ENCODE measurements around the gene CPEB2. TPM values are rescaled to one million over a fixed set of nuclear protein-coding genes. Genes with fewer than 3 reads are reported as not detected.

The CPEB2 gene
- total and polyA plus RNA-seq, 10 of the 15 experiments (the other 5 are each of a cell fraction or from before 2014, with no cell fraction given): 0.73 to 8.3 (median 3.7) TPM

DNA sequence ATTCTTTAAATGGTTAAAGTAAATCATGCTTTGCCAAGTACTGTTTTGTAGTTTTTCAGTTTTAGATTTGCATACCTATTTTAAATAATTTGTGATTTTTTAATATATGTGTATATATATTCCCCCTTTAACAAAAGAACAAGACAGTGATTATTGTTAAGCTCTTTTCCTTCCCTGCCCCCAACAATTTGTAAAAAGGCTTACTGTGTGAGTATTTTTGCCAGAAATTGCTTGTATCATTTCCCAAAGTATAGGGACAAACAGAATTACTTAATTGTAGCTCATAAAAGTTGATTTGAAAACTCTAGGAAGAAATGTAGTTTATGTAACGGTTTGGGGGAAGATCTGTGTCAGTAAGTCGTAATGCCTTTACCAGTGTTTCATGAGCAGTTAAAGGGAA lies 19.0 kb downstream of the CPEB2 start:
- no peaks in the 10 kb centered on the region for H3K27me3 ChIP-seq (replicated peaks in 1 of 2; ENCODE audit: control insufficient read depth in 2 of 2, insufficient read depth in 2 of 2, low read length in 1 of 2)
- no peak for TF ChIP-seq IKZF2 (IDR thresholded peaks at IDR 0.05)
- TF ChIP-seq CHD1 (IDR thresholded peaks at IDR 0.05; ENCODE audit: low read depth, low read length): no peak
- TF ChIP-seq HCFC1 (IDR thresholded peaks at IDR 0.05; ENCODE audit: low read length): no peak
- TF ChIP-seq WRNIP1 (IDR thresholded peaks at IDR 0.05; ENCODE audit: borderline replicate concordance, low read depth, low read length): no peak
- no peak for TF ChIP-seq BRCA1 (IDR thresholded peaks at IDR 0.05; ENCODE audit: low read depth, low read length)
- H3K4me2 ChIP-seq (ENCODE audit: control insufficient read depth, insufficient read depth): no peak overlapping the region
- ATAC-seq: no peak
- ChIA-PET POLR2A (no interaction called here), RAD21 (ENCODE audit: unreplicated experiment) (interaction anchor here (0.7 to 1.5 kb wide), 6 partner anchors 8 to 47 kb away, joined by 3 to 8 read pairs (median 4); no protein-coding TSS in a partner anchor), SMC1A (ENCODE audit: uncharacterized antibody, unreplicated experiment) (interaction anchor here (0.8 to 3.3 kb wide), 6 partner anchors 8 to 146 kb away, joined by 3 to 43 read pairs (median 4); no protein-coding TSS in a partner anchor), CTCF (interaction anchor here (0.5 to 3.3 kb wide), 8 partner anchors 9 to 1367 kb away, joined by 3 to 17 read pairs (median 4); no protein-coding TSS in a partner anchor)
- peaks cover 2% of the 10 kb centered on the region; the same call in 1 of the 3 replicates for H3K9me3 ChIP-seq (replicated peaks; ENCODE audit: control insufficient read depth, insufficient read depth, low read length)
- peaks cover 4% of the 10 kb centered on the region; the same call in 1 of the 2 replicates for H3K4me1 ChIP-seq (ENCODE audit: control insufficient read depth, insufficient read depth, low read length)
- H3K9ac ChIP-seq (ENCODE audit: control insufficient read depth, insufficient read depth, low read length): no peak overlapping the region
- no TSS peak for BruUV-seq (replicated peaks)
- no peak for DNase-seq (ENCODE audit: low read depth, low spot score)
- no peak overlapping the region for H2AFZ ChIP-seq (ENCODE audit: control insufficient read depth, low read depth, low read length)
- in situ Hi-C loops (cut with MboI): loop anchor here (25.0 kb wide), 1 partner anchor 859 kb away; no protein-coding TSS in a partner anchor
- H3K4me3 ChIP-seq: no peak overlapping the region
- WGBS (ENCODE audit: insufficient coverage, insufficient replicate concordance, low lambda C conversion rate, missing lambda C conversion rate): 50% methylated on average over 2 of the region's 2 CpGs
- FAIRE-seq: no peak
- H3K27ac ChIP-seq (ENCODE audit: control insufficient read depth, insufficient read depth): no peak overlapping the region
- peaks cover 0 to 12% of the 10 kb centered on the region in 2 experiments; a peak in 1 of 4 replicates for H3K36me3 ChIP-seq (ENCODE audit: control insufficient read depth in 2 of 2, insufficient read depth in 2 of 2, low read length in 1 of 2)
- H4K20me1 ChIP-seq (ENCODE audit: control insufficient read depth, insufficient read depth): no peaks in the 10 kb centered on the region
- peaks cover 8% of the 10 kb centered on the region for H3K79me2 ChIP-seq (ENCODE audit: control insufficient read depth, insufficient read depth, low read length)
- intact Hi-C loops (cut with micrococcal nuclease; ENCODE audit: unreplicated experiment): no loop called here

DNA sequence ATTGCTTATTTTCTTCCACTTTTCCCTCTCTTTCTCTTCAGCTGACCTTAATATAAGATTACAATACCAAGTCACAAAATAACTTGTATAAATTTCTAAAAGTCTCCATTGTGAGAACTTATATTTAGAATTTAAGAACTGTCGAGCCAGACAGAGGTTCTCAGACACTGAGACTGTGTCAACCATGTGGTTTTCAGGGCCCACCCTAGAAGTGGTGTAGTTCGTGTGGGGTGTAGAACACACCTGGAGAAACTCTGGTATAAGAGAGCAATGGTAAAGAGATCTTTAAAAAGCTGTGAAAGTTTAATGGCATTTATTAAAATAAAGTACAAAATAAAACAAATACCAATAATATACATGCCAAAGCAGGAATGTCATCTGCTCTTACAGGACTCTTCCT lies 19.7 kb downstream of the CPEB2 start:
- WGBS (ENCODE audit: insufficient coverage, insufficient replicate concordance, low lambda C conversion rate, missing lambda C conversion rate): 64% methylated on average over 2 of the region's 2 CpGs
- Histone ChIP-seq H2AFZ (ENCODE audit: control insufficient read depth, low read depth, low read length) (no peak overlapping the region), H3K4me2 (ENCODE audit: control insufficient read depth, insufficient read depth) (no peak overlapping the region), H3K9me3 (replicated peaks; ENCODE audit: control insufficient read depth, insufficient read depth, low read length) (peaks cover 2% of the 10 kb centered on the region; the same call in 1 of the 3 replicates), H3K27me3 (replicated peaks in 1 of 2; ENCODE audit: control insufficient read depth in 2 of 2, insufficient read depth in 2 of 2, low read length in 1 of 2) (no peaks in the 10 kb centered on the region), H3K9ac (ENCODE audit: control insufficient read depth, insufficient read depth, low read length) (no peak overlapping the region), H3K27ac (ENCODE audit: control insufficient read depth, insufficient read depth) (no peak overlapping the region), H3K36me3 (ENCODE audit: control insufficient read depth in 2 of 2, insufficient read depth in 2 of 2, low read length in 1 of 2) (peaks cover 0 to 12% of the 10 kb centered on the region in 2 experiments; a peak in 1 of 4 replicates), H3K4me1 (ENCODE audit: control insufficient read depth, insufficient read depth, low read length) (peaks cover 4% of the 10 kb centered on the region; the same call in 1 of the 2 replicates), H3K4me3 (no peak overlapping the region), H4K20me1 (ENCODE audit: control insufficient read depth, insufficient read depth) (no peaks in the 10 kb centered on the region), H3K79me2 (ENCODE audit: control insufficient read depth, insufficient read depth, low read length) (peaks cover 8% of the 10 kb centered on the region)
- SMC1A ChIA-PET (ENCODE audit: uncharacterized antibody, unreplicated experiment): interaction anchor here (0.6 to 3.3 kb wide), 6 partner anchors 8 to 120 kb away, joined by 3 to 43 read pairs (median 4); no protein-coding TSS in a partner anchor
- RAD21 ChIA-PET (ENCODE audit: unreplicated experiment): interaction anchor here (1.2 to 1.5 kb wide), 5 partner anchors 11 to 46 kb away, joined by 3 to 8 read pairs (median 4); no protein-coding TSS in a partner anchor
- POLR2A ChIA-PET: no interaction called here
- in situ Hi-C loops (cut with MboI) (loop anchor here (25.0 kb wide), 1 partner anchor 860 kb away; no protein-coding TSS in a partner anchor), intact Hi-C loops (cut with micrococcal nuclease; ENCODE audit: unreplicated experiment) (no loop called here)
- no peak for TF ChIP-seq POLR2AphosphoS5 (IDR thresholded peaks at IDR 0.05; ENCODE audit: low read length)
- no peak for TF ChIP-seq PAX8 (IDR thresholded peaks at IDR 0.05)
- no peak for DNase-seq (ENCODE audit: low read depth, low spot score)
- CTCF ChIA-PET: interaction anchor here (1.3 to 3.3 kb wide), 4 partner anchors 10 to 16 kb away, joined by 3 to 17 read pairs (median 6); no protein-coding TSS in a partner anchor
- FAIRE-seq: no peak
- no TSS peak for BruUV-seq (replicated peaks)
- ATAC-seq: peak; percentile 30; the same call in 2 of the 3 replicates

Measured in GM12878 (cell line).